Measurements from ENCODE around the gene PIK3R2. TPM values are rescaled to one million over a fixed set of nuclear protein-coding genes. Genes with fewer than 3 reads are reported as not detected.

The PIK3R2 gene
- total and polyA plus RNA-seq, 2 experiments from 2014 or later: 8.5 to 66.6 TPM

GRCh38 chr19:18211683-18212082, 58.7 kb downstream of the PIK3R2 start (continued):
- no peak for TF ChIP-seq ZNF462 (CRISPR knock-in tag; IDR thresholded peaks at IDR 0.05)
- TF ChIP-seq ZNF331 (CRISPR knock-in tag; IDR thresholded peaks at IDR 0.05; ENCODE audit: low read depth): no peak
- no peak for TF ChIP-seq EZH2 (IDR thresholded peaks at IDR 0.05; ENCODE audit: low read depth, unreplicated experiment)
- TF ChIP-seq, protein P1, sequence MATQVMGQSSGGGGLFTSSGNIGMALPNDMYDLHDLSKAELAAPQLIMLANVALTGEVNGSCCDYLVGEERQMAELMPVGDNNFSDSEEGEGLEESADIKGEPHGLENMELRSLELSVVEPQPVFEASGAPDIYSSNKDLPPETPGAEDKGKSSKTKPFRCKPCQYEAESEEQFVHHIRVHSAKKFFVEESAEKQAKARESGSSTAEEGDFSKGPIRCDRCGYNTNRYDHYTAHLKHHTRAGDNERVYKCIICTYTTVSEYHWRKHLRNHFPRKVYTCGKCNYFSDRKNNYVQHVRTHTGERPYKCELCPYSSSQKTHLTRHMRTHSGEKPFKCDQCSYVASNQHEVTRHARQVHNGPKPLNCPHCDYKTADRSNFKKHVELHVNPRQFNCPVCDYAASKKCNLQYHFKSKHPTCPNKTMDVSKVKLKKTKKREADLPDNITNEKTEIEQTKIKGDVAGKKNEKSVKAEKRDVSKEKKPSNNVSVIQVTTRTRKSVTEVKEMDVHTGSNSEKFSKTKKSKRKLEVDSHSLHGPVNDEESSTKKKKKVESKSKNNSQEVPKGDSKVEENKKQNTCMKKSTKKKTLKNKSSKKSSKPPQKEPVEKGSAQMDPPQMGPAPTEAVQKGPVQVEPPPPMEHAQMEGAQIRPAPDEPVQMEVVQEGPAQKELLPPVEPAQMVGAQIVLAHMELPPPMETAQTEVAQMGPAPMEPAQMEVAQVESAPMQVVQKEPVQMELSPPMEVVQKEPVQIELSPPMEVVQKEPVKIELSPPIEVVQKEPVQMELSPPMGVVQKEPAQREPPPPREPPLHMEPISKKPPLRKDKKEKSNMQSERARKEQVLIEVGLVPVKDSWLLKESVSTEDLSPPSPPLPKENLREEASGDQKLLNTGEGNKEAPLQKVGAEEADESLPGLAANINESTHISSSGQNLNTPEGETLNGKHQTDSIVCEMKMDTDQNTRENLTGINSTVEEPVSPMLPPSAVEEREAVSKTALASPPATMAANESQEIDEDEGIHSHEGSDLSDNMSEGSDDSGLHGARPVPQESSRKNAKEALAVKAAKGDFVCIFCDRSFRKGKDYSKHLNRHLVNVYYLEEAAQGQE (IDR thresholded peaks at IDR 0.05; ENCODE audit: unreplicated experiment): no peak
- TF ChIP-seq, protein P2, sequence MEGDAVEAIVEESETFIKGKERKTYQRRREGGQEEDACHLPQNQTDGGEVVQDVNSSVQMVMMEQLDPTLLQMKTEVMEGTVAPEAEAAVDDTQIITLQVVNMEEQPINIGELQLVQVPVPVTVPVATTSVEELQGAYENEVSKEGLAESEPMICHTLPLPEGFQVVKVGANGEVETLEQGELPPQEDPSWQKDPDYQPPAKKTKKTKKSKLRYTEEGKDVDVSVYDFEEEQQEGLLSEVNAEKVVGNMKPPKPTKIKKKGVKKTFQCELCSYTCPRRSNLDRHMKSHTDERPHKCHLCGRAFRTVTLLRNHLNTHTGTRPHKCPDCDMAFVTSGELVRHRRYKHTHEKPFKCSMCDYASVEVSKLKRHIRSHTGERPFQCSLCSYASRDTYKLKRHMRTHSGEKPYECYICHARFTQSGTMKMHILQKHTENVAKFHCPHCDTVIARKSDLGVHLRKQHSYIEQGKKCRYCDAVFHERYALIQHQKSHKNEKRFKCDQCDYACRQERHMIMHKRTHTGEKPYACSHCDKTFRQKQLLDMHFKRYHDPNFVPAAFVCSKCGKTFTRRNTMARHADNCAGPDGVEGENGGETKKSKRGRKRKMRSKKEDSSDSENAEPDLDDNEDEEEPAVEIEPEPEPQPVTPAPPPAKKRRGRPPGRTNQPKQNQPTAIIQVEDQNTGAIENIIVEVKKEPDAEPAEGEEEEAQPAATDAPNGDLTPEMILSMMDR (conservative IDR thresholded peaks at IDR 0.05; ENCODE audit: low read depth in 2 of 2): no peak
- TF ChIP-seq ZNF114 (CRISPR knock-in tag; IDR thresholded peaks at IDR 0.05): no peak
- TF ChIP-seq POLR2AphosphoS5 (IDR thresholded peaks at IDR 0.05; ENCODE audit: low read depth): no peak
- TF ChIP-seq EZH2phosphoT487 (IDR thresholded peaks at IDR 0.05; ENCODE audit: unreplicated experiment): no peak

All from GM23338 (cell line).